Central memory CD8-positive, alpha-beta T cell (primary cell): Measurements from ENCODE around the gene SLC35F3.

Experiments used
- ATAC-seq: fragments of 150-1000 bp; cut with Tn5 transposase; replicated peaks from 2 replicates; pipeline ENCODE4 v1.10.0; 2022; ENCODE audit warnings: mild to moderate bottlenecking, moderate FRiP score, moderate number of reproducible peaks; ENCODE audit not compliant: poor library complexity, severe bottlenecking; ENCODE audit errors: extremely low read depth
- DNase-seq, 2 donors: peaks; one replicate each; pipeline ENCODE4 v3.0.0; 2021; ENCODE audit warnings: low spot score in 2 of 2
- H3K27ac Mint-ChIP-seq: one replicate; pipeline ENCODE4 v1.8.0; 2022; ENCODE audit warnings: low read depth, mild to moderate bottlenecking, moderate library complexity, mixed read lengths
- H3K27me3 Mint-ChIP-seq: one replicate; pipeline ENCODE4 v1.8.0; 2022; ENCODE audit warnings: mixed read lengths
- H3K36me3 Mint-ChIP-seq: one replicate; pipeline ENCODE4 v1.8.0; 2022; ENCODE audit warnings: mild to moderate bottlenecking, moderate library complexity, mixed read lengths; ENCODE audit not compliant: insufficient read depth
- H3K4me1 Mint-ChIP-seq: one replicate; pipeline ENCODE4 v1.8.0; 2022; ENCODE audit warnings: mixed read lengths
- H3K4me3 Mint-ChIP-seq: one replicate; pipeline ENCODE4 v1.8.0; 2022; ENCODE audit warnings: mild to moderate bottlenecking, moderate library complexity, mixed read lengths
- H3K9me3 Mint-ChIP-seq: one replicate; pipeline ENCODE4 v1.8.0; 2022; ENCODE audit warnings: mixed read lengths

Gene SLC35F3

GRCh38 chr1:234078143-234078542 is 173.7 kb downstream of the SLC35F3 start:
- Mint-ChIP-seq H3K4me1 (no peaks in the 10 kb centered on the region), H3K27me3 (peaks cover 44% of the 10 kb centered on the region), H3K4me3 (no peak overlapping the region), H3K36me3 (no peaks in the 10 kb centered on the region), H3K9me3 (peaks cover 10% of the 10 kb centered on the region), H3K27ac (no peak overlapping the region)
- DNase-seq (no peak), ATAC-seq (no peak)

- Mint-ChIP-seq H3K36me3 (no peaks in the 10 kb centered on the region), H3K4me3 (no peak overlapping the region), H3K27ac (no peak overlapping the region), H3K27me3 (peaks cover 28% of the 10 kb centered on the region), H3K9me3 (no peaks in the 10 kb centered on the region), H3K4me1 (no peaks in the 10 kb centered on the region)
- ATAC-seq, result no peak
- DNase-seq, result no peak
Measured at GRCh38 chr1:234079896-234080295, 175.4 kb downstream of the SLC35F3 start.

- no peaks in the 10 kb centered on the region for H3K4me1 Mint-ChIP-seq
- no peak for DNase-seq
- no peak overlapping the region for H3K27ac Mint-ChIP-seq
- no peaks in the 10 kb centered on the region for H3K9me3 Mint-ChIP-seq
- H3K4me3 Mint-ChIP-seq, result no peak overlapping the region
- no peak for ATAC-seq
- no peaks in the 10 kb centered on the region for H3K36me3 Mint-ChIP-seq
- peaks cover 47% of the 10 kb centered on the region for H3K27me3 Mint-ChIP-seq
Measured at GRCh38 chr1:234083460-234083859, 179.0 kb downstream of the SLC35F3 start.

- DNase-seq, result no peak
- Mint-ChIP-seq H3K36me3 (no peaks in the 10 kb centered on the region), H3K27ac (no peak overlapping the region), H3K4me3 (no peak overlapping the region), H3K9me3 (no peaks in the 10 kb centered on the region), H3K27me3 (peaks cover 58% of the 10 kb centered on the region), H3K4me1 (no peaks in the 10 kb centered on the region)
- no peak for ATAC-seq
Measured at GRCh38 chr1:234089396-234089795, 184.9 kb downstream of the SLC35F3 start.

- peaks cover 55% of the 10 kb centered on the region for H3K27me3 Mint-ChIP-seq
- H3K4me1 Mint-ChIP-seq, result no peaks in the 10 kb centered on the region
- H3K4me3 Mint-ChIP-seq, result no peak overlapping the region
- no peak overlapping the region for H3K27ac Mint-ChIP-seq
- H3K36me3 Mint-ChIP-seq, result no peaks in the 10 kb centered on the region
- DNase-seq (no peak), ATAC-seq (no peak)
- no peaks in the 10 kb centered on the region for H3K9me3 Mint-ChIP-seq
Measured at GRCh38 chr1:234090212-234091064, 186.0 kb downstream of the SLC35F3 start.

- Mint-ChIP-seq H3K27me3 (peaks cover 49% of the 10 kb centered on the region), H3K36me3 (no peaks in the 10 kb centered on the region), H3K4me1 (no peaks in the 10 kb centered on the region), H3K27ac (no peak overlapping the region), H3K9me3 (no peaks in the 10 kb centered on the region), H3K4me3 (no peak overlapping the region)
- DNase-seq (no peak), ATAC-seq (no peak)
Measured at GRCh38 chr1:234091065-234091401, 186.6 kb downstream of the SLC35F3 start.

GRCh38 chr1:234091876-234092275 is 187.4 kb downstream of the SLC35F3 start:
- no peaks in the 10 kb centered on the region for H3K36me3 Mint-ChIP-seq
- H3K4me1 Mint-ChIP-seq, result no peaks in the 10 kb centered on the region
- no peak for DNase-seq
- H3K27ac Mint-ChIP-seq, result no peak overlapping the region
- H3K9me3 Mint-ChIP-seq, result no peaks in the 10 kb centered on the region
- H3K4me3 Mint-ChIP-seq, result no peak overlapping the region
- peaks cover 40% of the 10 kb centered on the region for H3K27me3 Mint-ChIP-seq
- no peak for ATAC-seq

- no peak for ATAC-seq
- Mint-ChIP-seq H3K4me3 (no peak overlapping the region), H3K9me3 (no peaks in the 10 kb centered on the region)
Measured at GRCh38 chr1:234093107-234093506, 188.6 kb downstream of the SLC35F3 start.

GRCh38 chr1:234093741-234094140 is 189.3 kb downstream of the SLC35F3 start:
- H3K9me3 Mint-ChIP-seq, result no peaks in the 10 kb centered on the region
- H3K4me1 Mint-ChIP-seq, result no peaks in the 10 kb centered on the region
- no peak for DNase-seq
- no peak overlapping the region for H3K27ac Mint-ChIP-seq
- H3K36me3 Mint-ChIP-seq, result no peaks in the 10 kb centered on the region
- no peak overlapping the region for H3K4me3 Mint-ChIP-seq
- ATAC-seq, result no peak
- H3K27me3 Mint-ChIP-seq, result peaks cover 25% of the 10 kb centered on the region

More at GRCh38 chr1:234093107-234093506, 188.6 kb downstream of the SLC35F3 start:
- H3K27me3 Mint-ChIP-seq, result peaks cover 28% of the 10 kb centered on the region
- H3K27ac Mint-ChIP-seq, result no peak overlapping the region
- DNase-seq, result no peak
- H3K4me1 Mint-ChIP-seq, result no peaks in the 10 kb centered on the region
- H3K36me3 Mint-ChIP-seq, result no peaks in the 10 kb centered on the region

GRCh38 chr1:234094172-234094571 is 189.7 kb downstream of the SLC35F3 start:
- Mint-ChIP-seq H3K27me3 (peaks cover 21% of the 10 kb centered on the region), H3K4me3 (no peak overlapping the region), H3K9me3 (no peaks in the 10 kb centered on the region), H3K36me3 (no peaks in the 10 kb centered on the region), H3K27ac (no peak overlapping the region), H3K4me1 (no peaks in the 10 kb centered on the region)
- no peak for ATAC-seq
- DNase-seq, result no peak

GRCh38 chr1:234096161-234096770 is 191.8 kb downstream of the SLC35F3 start:
- Mint-ChIP-seq H3K4me1 (no peaks in the 10 kb centered on the region), H3K4me3 (no peak overlapping the region), H3K9me3 (no peaks in the 10 kb centered on the region), H3K27ac (no peak overlapping the region), H3K27me3 (peaks cover 13% of the 10 kb centered on the region), H3K36me3 (no peaks in the 10 kb centered on the region)
- DNase-seq, result no peak
- no peak for ATAC-seq

GRCh38 chr1:234102583-234102982 is 198.1 kb downstream of the SLC35F3 start:
- Mint-ChIP-seq H3K27me3 (peaks cover 40% of the 10 kb centered on the region), H3K36me3 (no peaks in the 10 kb centered on the region), H3K27ac (no peak overlapping the region), H3K4me1 (no peaks in the 10 kb centered on the region), H3K4me3 (no peak overlapping the region), H3K9me3 (no peaks in the 10 kb centered on the region)
- no peak for ATAC-seq
- no peak for DNase-seq

GRCh38 chr1:234103198-234103597 is 198.7 kb downstream of the SLC35F3 start:
- Mint-ChIP-seq H3K27me3 (peaks cover 40% of the 10 kb centered on the region), H3K9me3 (no peaks in the 10 kb centered on the region), H3K36me3 (no peaks in the 10 kb centered on the region), H3K4me3 (no peak overlapping the region), H3K4me1 (no peaks in the 10 kb centered on the region), H3K27ac (no peak overlapping the region)
- DNase-seq, result no peak
- no peak for ATAC-seq
